ENCODE measurements around the gene SLC25A1.

Gene SLC25A1

DNA sequence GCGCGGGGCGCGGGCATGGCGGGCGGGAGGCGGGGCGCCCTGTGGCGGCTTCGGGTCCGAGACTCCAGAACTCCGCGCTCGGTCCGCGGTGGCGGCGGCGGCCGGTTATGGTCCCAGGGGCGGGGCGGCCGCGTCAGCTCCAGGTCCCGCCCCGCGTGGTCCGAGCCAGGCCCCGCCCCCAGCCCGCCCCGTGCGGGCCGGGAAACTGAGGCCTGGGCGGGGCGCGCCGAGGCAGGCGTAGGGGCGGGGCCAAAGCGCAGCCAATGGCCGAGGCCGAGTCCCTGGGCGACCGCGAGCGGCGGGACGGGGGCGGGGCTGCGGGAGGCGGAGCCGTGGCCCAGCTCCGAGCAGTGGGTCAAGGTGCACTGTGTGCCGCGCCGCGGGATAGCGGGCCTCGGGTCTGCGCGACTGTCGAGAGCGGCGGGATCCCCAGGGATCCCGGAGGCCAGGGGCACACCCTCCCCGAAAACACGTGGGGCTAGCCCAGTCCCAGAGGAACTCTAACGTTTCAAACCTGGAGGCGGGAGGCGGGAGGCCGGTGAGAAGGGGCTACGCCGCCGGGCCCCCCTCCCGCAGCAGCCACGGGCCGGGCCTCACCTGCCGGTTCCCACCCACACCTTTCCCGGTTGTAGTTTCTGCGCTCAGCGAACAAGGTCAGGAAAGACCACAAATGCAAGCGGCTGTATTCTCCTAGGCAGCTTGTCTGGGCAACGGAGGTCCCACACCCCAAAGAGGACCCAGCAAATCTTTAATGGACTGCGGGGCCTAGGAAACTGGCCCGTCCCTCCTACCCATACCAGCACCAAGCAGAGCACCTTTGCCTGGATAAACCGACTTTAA lies at the start of gene SLC25A1:
SLC25A1 (minus strand) TSS at position 80 of the 840 bp plus-strand sequence; CDS start at position 17, 63 bp downstream.
- DNase-seq (ENCODE audit: low read depth in 1 of 2, low spot score in 1 of 2), result peak; percentile 66 to 82

DNA sequence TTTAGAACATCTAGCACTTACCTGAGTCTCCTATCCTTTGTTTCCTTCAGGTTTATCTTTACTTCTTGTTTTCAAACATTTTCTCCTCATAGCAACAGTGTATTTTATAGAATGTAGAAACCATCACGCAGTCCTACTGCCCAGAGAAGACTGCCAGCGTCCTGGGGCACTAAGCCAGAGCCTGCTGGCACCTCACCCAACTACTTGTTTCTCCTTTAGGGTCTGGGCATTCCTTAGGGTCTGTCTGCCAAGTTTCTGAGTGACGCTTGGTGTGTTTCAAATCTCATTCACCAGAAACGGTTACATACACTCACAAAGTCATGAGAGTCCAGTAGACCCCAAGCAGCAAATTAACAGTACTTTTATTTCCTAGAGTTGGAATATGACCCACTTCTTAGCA lies 49.6 kb upstream of the SLC25A1 start:
- no peak for DNase-seq (ENCODE audit: low read depth in 1 of 2, low spot score in 1 of 2)

DNA sequence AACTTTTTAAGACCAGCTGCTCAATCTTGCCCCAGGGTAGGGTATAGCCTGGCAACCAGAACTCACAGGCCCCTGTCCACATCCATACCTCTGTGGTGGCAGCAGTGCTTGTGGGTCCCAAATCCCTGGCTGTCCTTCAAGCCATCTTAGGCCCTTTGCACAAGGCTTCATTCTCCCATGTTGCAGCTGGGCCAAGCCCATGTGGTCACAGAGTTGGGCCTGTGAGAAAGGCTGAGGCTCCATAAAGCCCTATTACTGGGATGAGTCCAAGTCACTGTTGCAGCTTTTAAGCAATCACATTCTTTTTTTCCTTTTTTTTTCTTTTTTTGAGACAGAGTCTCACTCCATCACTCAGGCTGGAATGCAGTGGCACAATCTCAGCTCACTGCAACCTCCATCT lies 47.9 kb upstream of the SLC25A1 start:
- DNase-seq (ENCODE audit: low read depth in 1 of 2, low spot score in 1 of 2), result no peak

DNA sequence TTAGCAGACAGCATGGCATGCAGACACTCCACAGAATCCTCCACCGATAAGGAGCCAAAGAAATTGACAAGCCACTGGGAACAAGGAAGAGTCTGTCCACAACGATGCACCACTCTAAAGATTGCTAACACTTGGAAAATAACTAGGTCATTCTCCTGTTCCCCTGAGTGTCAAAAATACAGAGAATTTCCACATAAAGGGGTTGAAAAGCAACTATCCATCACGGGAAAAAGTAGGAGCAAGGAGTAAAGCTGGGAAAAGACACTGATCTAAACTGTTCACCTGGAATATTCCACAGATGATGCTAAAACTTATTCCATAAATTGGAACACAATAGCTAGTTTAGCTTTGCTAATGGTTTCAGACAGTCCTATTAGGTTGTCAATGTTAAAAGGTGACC lies 47.0 kb upstream of the SLC25A1 start:
- DNase-seq (ENCODE audit: low read depth in 1 of 2, low spot score in 1 of 2), result no peak

DNA sequence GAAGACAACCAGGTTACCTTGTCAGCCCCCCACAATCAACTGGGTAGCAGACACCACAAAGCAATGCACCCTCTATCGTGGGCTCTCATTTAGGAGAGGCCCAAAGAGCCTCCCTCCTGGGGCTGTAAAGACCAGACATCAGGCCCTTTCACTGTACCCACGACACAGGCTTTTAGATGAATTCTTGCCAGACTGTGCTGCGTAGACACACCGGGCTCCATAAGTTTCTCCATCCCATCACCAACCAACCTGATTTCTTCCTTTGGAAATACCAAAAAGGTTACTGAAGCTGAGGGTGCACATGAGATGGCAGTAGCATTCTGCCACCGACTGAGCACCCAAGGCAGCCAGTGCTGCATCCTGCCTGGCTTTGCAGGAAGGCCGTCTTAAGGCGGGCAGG lies 46.4 kb upstream of the SLC25A1 start:
- DNase-seq (ENCODE audit: low read depth in 1 of 2, low spot score in 1 of 2), result no peak

DNA sequence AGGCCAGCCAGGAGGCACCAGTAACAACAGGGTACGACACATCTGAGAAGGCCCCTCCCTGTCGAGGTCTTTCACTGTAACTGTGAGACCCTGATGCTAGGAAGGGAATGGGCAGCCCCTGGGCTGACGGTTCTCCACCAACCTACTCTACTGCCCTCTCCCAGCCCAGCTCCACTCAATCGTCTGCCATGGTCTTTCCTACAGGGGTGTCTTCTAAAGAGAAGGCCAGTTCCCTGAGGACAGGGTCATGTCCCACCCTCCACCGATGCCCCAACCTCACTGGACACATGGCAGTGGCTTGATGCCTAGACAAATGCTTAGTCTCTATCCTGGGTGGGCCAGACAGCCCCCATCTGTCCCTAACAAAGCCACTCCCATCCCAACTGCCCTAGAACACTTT lies 46.0 kb upstream of the SLC25A1 start:
- DNase-seq (ENCODE audit: low read depth in 1 of 2, low spot score in 1 of 2), result no peak

DNA sequence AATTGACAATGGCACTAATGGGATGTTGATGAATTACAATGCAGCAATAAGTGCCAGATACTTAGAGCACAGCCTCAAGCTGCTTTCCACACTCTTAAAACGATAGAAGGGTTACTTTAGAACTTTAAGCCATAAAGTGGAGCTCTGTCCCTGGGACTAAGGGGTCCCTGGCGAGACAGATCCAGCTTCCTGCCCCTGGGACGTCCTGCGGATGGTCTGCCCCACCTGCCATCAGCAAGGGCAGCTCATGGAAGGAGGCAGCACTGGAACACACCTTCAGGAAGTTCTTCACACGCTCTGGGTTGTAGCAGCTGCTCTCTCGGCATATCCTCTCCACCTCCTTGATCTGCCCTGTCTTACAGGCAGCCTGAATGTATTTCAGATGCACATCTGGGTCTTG lies 45.1 kb upstream of the SLC25A1 start:
- no peak for DNase-seq (ENCODE audit: low read depth in 1 of 2, low spot score in 1 of 2)

DNA sequence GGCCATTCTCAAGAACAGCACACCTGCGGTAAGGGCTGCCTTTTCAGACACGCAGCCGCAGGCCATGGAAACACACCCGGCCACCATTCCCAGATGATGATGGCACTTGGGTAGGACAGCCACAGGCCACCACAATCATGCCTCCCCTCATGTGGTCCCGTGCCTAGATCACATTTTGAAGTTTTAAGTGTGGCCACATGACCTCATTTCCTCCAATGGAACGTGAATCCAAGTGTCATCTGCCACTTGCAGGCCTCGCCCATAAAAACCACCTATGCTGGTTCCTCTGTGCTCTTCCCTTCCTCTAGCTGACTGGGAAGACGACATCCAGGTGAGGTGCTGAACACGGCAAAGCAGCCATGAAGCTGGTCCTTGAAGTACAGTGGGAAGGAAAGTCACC lies 44.6 kb upstream of the SLC25A1 start:
- DNase-seq (ENCODE audit: low read depth in 1 of 2, low spot score in 1 of 2), result no peak

DNA sequence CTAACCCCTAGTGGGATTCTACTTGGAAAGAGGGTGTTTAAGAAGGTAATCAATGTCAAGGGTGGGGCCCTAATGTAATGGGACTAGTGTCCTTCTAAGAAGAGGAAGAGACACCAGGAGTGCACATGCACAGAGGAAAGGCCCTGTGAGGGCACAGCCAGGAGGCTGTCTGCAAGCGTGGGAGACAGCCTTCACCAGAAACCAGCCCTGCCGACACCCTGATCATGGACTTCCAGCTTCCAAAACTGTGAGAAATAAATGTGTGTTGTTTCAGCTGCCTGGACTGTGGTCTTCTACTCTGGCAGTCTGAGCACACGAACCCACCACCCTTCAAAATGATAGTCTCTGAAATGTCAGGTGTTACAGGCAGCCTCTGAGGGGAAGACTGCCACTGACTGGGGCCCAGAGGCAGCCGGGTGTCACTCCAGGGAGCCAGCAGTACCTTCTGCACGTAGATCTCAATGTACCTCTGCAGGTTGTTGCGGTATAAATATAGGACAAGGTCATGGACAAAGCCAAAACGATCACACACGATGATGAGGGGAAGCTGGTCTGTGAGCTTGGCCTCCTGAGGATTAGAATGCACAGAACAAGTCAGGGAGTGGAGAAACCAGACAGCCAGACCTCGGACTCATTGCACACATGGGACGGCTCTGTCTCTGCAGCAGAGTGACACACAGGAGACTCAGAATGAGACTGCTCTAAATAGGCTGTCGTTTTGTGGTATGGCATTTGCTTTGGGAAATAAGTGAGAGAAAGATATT lies 43.9 kb upstream of the SLC25A1 start:
- no peak for DNase-seq (ENCODE audit: low read depth in 1 of 2, low spot score in 1 of 2)

DNA sequence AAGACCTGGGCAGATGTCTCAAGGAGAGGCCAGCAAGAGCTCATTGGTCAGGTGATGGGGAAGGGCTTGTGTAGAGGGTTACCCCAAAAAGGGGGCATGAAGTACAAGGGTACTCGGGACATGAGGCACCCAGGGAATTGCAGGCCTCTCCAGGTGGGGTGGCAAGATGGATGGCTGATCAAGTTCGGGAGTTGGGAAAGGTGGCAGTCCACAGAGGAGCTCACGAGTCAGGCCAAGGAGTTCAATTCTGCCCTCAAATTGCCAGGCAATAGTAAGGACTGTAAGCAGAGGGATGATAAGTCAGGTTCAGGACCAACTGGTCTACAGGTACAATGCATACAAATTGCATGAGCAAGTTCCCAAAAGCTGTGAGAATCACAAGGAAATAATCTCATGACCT lies 42.3 kb upstream of the SLC25A1 start:
- no peak for DNase-seq (ENCODE audit: low read depth in 1 of 2, low spot score in 1 of 2)

DNA sequence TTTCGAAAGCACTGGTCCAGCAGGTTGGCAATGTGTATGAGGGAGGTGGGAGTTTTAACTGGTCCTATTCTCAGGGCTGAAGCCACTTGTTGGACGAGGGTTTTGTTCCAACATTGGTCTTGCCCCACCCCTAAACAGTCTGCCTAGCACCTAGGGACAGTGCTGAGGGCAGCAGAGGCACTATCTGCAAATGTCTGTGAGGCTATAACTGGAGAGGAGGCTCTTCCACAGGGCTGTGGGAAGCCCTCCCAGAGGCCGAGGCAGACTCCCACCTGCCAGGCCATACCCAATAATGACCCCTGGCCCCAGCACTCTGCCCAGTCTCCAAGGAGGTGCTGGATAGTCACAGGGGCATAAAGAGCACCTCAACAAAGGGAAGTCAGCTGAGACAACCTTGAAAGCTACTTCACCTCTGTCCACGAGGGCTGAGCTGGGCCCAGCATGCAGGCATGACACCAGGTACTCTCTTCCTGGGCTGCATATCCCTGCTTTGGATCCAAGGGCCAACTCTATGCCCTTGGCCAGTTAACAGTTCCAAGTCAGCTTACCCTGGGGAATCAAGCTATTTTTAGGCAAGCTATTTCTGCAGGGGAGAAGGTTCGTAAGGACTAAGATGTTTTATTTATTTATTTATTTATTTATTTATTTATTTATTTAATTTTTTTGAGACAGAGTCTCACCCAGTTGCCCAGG lies 40.2 kb upstream of the SLC25A1 start:
- no peak for DNase-seq (ENCODE audit: low read depth in 1 of 2, low spot score in 1 of 2)

DNA sequence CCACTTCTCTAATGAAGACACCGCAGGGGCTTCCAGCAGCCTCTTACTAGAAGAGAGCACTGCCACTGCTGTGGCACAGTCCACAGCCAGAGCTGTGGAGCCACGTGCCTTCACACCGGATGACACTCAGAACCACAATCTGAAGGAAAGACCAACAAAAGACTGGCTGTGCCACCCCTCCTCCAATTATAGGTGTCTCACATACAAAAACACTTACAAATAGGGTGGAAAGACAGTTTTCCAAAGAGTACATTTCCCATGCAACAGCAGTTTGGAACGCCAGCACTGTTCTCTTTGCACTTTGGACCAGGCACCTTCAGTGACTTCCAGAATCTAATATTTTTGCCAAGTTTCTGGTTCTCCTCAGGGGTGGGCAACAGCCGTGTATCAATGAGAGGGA lies 38.0 kb upstream of the SLC25A1 start:
- no peak for DNase-seq (ENCODE audit: low read depth in 1 of 2, low spot score in 1 of 2)

DNA sequence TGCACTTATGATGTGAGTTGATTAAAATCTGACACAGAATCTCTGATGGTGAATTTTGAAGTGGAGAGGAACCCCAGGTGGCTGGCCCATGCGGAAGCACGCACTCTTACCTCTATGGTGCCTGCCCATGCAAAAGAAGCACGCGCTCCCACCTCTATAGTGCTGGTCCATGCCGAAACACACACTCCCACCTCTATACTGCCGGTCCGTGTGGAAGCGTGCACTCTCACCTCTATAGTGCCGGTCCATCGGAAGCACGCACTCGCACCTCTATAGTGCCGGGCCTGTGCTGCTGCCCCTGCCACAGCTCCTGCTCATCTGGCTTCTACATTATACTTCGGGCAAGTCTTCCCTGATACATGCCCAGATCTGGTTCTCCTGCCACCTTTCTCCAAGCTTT lies 36.8 kb upstream of the SLC25A1 start:
- no peak for DNase-seq (ENCODE audit: low read depth in 1 of 2, low spot score in 1 of 2)

DNA sequence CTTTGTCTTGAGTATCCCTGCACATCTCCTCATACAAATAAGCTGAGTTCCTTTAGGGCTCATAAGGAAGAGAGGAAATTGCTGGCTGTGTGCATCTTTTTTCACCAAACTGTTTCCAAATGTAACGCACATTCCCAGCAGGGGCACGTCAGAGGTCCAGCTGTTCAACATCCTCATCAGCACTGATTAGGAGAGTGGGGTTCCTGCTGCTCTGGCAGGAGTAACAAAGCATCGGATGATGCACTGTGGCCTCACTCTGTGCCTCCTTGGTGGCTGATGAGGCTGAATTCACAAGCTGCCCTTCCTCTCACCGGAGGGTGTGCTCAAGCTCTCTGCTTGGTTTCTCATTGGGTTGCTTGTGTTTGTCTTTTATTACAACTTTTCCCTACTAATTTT lies 35.5 kb upstream of the SLC25A1 start:
- no peak for DNase-seq (ENCODE audit: low read depth in 1 of 2, low spot score in 1 of 2)

DNA sequence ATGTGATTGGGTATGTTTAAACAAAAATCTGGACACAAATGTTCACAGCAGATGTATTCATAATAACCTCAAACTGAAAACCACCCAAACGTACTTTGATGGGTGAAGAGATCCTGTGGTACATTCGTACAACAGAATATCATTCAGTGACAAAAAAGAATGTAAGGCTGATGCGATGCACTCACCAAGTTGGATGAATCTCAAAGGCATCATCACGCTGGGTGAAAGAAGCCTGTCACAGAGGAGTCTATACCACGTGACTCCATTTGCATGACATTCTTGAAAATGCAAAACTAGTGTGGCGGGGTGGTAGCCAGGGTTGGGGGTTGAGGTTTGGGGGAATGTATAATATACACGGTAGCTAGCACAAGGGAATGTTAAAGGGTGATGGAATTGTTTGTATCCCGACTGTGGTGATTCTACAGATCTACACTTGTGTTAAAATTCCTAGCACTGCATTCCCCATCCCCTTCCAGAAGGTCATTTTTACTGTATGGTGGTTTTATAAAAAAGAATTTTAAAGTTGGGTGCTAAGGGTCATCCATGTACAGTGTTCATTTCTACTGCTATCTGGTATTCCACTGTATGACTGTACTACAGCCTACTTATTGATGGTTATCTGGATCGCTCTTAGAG lies 35.0 kb upstream of the SLC25A1 start:
- no peak for DNase-seq (ENCODE audit: low read depth in 1 of 2, low spot score in 1 of 2)

DNA sequence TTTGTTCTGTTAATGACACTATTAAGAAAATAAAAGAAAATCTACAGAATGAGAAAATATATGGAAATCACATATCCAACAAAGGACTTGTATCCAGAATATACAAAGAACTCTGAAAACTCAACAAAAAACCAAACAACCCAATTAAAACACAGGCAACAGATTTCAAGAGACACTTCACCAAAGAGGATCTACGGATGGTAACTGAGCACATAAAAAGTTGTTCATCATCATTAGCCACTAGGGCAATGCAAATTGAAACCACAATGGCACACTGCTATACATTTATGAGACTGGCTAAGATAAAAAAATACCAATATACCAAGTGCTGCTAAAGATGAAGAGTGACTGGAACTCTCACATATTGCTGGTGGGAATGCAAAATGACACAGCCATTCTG lies 34.5 kb upstream of the SLC25A1 start:
- DNase-seq (ENCODE audit: low read depth in 1 of 2, low spot score in 1 of 2), result no peak

DNA sequence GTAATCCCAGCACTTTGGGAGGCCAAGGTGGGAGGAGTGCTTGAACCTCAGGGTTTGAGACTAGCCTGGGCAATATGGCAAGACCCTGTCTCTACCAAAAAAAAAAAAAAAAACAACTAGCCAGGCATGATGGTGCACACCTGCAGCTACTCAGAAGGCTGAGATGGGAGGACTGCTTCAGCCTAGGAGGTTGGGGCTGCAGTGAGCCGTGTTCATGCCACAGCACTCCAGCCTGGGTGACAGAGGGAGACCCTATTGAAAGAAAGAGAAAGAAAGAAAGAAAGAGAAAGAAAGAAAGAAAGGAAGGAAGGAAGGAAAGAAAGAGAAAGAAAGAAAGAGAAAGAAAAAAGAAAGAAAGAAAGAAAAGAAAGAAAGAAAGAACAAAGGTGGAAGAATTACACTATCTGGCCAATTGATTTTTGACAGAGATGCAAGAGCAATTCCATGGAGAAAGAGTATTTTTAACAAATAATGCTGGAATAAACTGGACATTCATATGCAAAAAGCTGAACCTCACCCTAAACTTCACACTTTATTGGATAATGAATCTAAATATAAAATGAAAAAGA lies 33.9 kb upstream of the SLC25A1 start:
- DNase-seq (ENCODE audit: low read depth in 1 of 2, low spot score in 1 of 2), result no peak

DNA sequence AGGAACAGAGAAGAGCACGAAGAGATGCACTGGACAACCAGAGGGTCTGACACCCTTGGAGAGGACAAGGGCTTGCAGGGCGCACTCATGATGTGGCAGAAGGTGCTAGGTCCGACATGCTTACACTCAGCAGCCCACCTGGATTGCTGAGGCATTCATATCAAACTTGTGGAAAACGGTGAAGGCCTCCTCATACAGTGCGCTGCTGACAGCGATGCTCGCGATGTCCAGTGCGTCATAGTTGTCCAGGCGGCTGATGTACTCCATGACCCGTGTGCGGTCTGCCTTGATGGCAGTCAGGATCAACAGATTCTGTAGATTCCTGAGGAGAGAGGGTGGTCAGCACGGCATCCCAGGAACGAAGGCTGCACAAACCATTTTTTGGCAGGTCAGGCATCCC lies 31.7 kb upstream of the SLC25A1 start:
- DNase-seq (ENCODE audit: low read depth in 1 of 2, low spot score in 1 of 2), result no peak

DNA sequence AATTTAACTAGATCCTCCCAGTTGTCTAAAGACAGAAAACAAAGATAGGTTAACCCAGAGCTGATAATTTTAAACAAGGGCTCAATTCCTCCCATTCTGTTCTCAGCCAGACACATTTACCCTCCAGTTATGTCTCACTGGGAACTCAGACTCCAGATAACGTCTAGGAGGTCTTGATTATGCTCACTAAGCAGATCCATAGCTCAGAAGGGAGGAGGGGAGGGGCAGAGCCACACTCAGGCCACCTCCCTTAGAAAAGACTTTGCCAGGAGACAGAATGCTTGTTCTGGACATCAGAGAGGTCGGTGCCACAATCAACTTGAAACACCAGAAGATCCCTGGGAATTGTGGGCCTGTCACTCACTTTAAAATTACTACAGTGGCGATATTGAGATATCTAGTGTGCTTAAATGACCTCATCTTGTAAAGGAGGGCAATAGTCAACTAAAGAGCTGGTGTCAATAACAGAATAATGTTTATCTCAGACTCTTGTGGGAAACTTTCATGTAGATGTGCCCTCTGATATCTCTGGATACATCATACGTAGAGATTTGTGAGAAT lies 29.8 kb upstream of the SLC25A1 start:
- no peak for DNase-seq (ENCODE audit: low read depth in 1 of 2, low spot score in 1 of 2)

DNA sequence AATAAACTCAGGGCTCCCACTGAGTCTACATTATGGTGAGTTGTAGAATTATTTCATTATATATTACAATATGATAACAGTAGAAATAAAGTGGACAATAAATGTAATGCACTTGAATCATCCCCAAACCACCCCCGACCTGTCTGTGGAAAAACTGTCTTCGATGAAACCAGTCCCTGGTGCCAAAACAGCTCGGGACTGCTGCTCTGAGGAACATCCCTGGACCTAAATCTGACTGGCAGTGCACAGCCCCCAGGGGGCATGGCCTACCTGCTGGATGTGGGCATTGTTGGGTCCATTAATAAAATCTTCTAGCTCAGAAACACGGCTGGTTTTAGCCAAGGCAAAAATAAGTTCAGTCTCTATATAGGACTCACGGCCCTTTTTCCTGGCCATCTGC lies 29.3 kb upstream of the SLC25A1 start:
- DNase-seq (ENCODE audit: low read depth in 1 of 2, low spot score in 1 of 2), result no peak

DNA sequence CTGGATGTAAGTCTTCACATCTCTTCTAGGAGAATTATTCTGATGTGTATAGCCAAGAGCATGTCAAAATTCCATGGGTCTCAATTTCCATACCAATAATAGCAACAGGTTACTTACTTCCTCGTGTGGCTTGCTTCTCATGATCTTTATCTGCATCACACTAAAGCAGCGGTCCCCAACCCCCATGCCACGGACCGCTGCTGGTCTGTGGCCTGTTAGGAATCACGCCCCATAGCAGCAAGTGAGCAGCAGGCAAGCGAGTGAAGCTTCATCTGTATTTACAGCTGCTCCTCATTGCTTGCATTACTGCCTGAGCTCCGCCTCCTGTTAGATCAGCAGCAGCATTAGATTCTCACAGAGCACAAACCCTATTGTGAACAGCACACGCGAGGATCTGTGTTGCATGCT lies 28.9 kb upstream of the SLC25A1 start:
- DNase-seq (ENCODE audit: low read depth in 1 of 2, low spot score in 1 of 2), result no peak
